Fibroblast of lung (primary cell): ENCODE results near the gene ALG5. TPM values are rescaled to one million over a fixed set of nuclear protein-coding genes. Genes with fewer than 3 reads are reported as not detected.

Experiments
- DNase-seq, 2 donors: peaks; one replicate each; pipeline versions ENCODE4 v3.0.0 to v3.0.0-alpha.2; 2010; ENCODE audit warnings: low read depth in 2 of 2
- H2AFZ ChIP-seq: 2 replicates; pipeline ENCODE4 v1.5.1; 2012; ENCODE audit warnings: low read length, control low read depth, inconsistent platforms
- H3K27ac ChIP-seq: 2 replicates; pipeline ENCODE4 v1.5.1; 2011; ENCODE audit warnings: low read length, control low read depth; ENCODE audit not compliant: insufficient read depth
- H3K27me3 ChIP-seq: 2 replicates; pipeline ENCODE4 v1.5.1; 2011; ENCODE audit warnings: mild to moderate bottlenecking, low read length; ENCODE audit not compliant: control insufficient read depth, insufficient read depth
- H3K36me3 ChIP-seq: 2 replicates; pipeline ENCODE4 v1.5.1; 2011; ENCODE audit warnings: low read length; ENCODE audit not compliant: control insufficient read depth, insufficient read depth
- H3K4me1 ChIP-seq: 2 replicates; pipeline ENCODE4 v1.5.1; 2011; ENCODE audit warnings: low read length; ENCODE audit not compliant: control insufficient read depth, insufficient read depth; ENCODE audit errors: extremely low read depth
- H3K4me2 ChIP-seq: 2 replicates; pipeline ENCODE4 v1.5.1; 2011; ENCODE audit warnings: low read length, control low read depth; ENCODE audit not compliant: insufficient read depth; ENCODE audit errors: extremely low read depth
- H3K4me3 ChIP-seq, 4 experiments: fragments of 200-600 bp in 1 of 4; sonication (generic) in 1 of 4; replicated peaks in 1 of 4; 2 replicates each; pipeline ENCODE4 v1.5.1; 2011 to 2016; ENCODE audit warnings: low read length in 4 of 4, low read depth in 3 of 4, mild to moderate bottlenecking in 3 of 4, control low read depth in 2 of 4, inconsistent platforms in 1 of 4, mixed read lengths in 1 of 4; ENCODE audit not compliant: insufficient read depth in 1 of 4; ENCODE audit errors: control extremely low read depth in 1 of 4
- H3K79me2 ChIP-seq: 2 replicates; pipeline ENCODE4 v1.5.1; 2012; ENCODE audit warnings: mild to moderate bottlenecking, low read length, inconsistent platforms; ENCODE audit not compliant: control insufficient read depth, insufficient read depth
- H3K9ac ChIP-seq: 2 replicates; pipeline ENCODE4 v1.5.1; 2011; ENCODE audit warnings: mild to moderate bottlenecking, low read length, control low read depth; ENCODE audit not compliant: insufficient read depth
- H3K9me3 ChIP-seq: 2 replicates; pipeline ENCODE4 v1.5.1; 2012; ENCODE audit warnings: low read depth, low read length; ENCODE audit not compliant: control insufficient read depth, insufficient read depth
- H4K20me1 ChIP-seq: 2 replicates; pipeline ENCODE4 v1.5.1; 2011; ENCODE audit warnings: low read length; ENCODE audit not compliant: control insufficient read depth, insufficient read depth; ENCODE audit errors: extremely low read depth
- CTCF ChIP-seq, 2 donors: IDR thresholded peaks in 1 of 2; conservative IDR thresholded peaks in 1 of 2; 1 replicate in 1 of 2; 2 replicates in 1 of 2; pipeline ENCODE4 v1.5.1; 2011 to 2012; ENCODE audit warnings: low read length in 2 of 2, control low read depth in 1 of 2, inconsistent platforms in 1 of 2, low read depth in 1 of 2, mild to moderate bottlenecking in 1 of 2
- EZH2 ChIP-seq: IDR thresholded peaks from 2 replicates; pipeline ENCODE4 v1.5.1; 2012; ENCODE audit warnings: low read length, control low read depth, mild to moderate bottlenecking; ENCODE audit errors: missing control alignments
- polyA plus RNA-seq, 2 donors: library from polyadenylated mRNA; depleted of rRNA in 1 of 2; stranded (reverse) in 1 of 2; unstranded in 1 of 2; fragments of >200 nt; gene quantifications; 2 replicates each; pipeline ENCODE4 v1.2.1, GENCODE V29; 2011 to 2012; ENCODE audit warnings: missing spikeins in 1 of 2
- total RNA-seq: library from RNA; depleted of rRNA; stranded (reverse); fragments of >200 nt; gene quantifications from 2 replicates; pipeline ENCODE4 v1.2.1, GENCODE V29; 2014

ALG5 gene
- total and polyA plus RNA-seq, 2 donors (not counting 1 experiment from before 2014, with no cell fraction given) = 34.8 to 49.6 TPM

- no peaks in the 10 kb centered on the region for H4K20me1 ChIP-seq
- H3K4me3 ChIP-seq = no peak overlapping the region
- no peak overlapping the region for H3K9ac ChIP-seq
- H3K27ac ChIP-seq = no peak overlapping the region
- no peaks in the 10 kb centered on the region for H3K27me3 ChIP-seq
- DNase-seq = no peak
- H3K79me2 ChIP-seq = no peaks in the 10 kb centered on the region
- no peak overlapping the region for H3K4me2 ChIP-seq
- no peak overlapping the region for H2AFZ ChIP-seq
- no peaks in the 10 kb centered on the region for H3K36me3 ChIP-seq
- H3K9me3 ChIP-seq = no peaks in the 10 kb centered on the region
- H3K4me1 ChIP-seq = no peaks in the 10 kb centered on the region
- TF ChIP-seq CTCF (conservative IDR thresholded peaks at IDR 0.05 in 1 of 2, IDR thresholded peaks at IDR 0.05 in 1 of 2; ENCODE audit: low read depth in 1 of 2, low read length in 2 of 2) (no peak), EZH2 (no peak)
Measured at GRCh38 chr13:36925603-36926002, 73.5 kb downstream of the ALG5 start.

- Histone ChIP-seq H3K27ac (no peak overlapping the region), H4K20me1 (no peaks in the 10 kb centered on the region), H3K36me3 (no peaks in the 10 kb centered on the region), H3K4me3 (no peak overlapping the region), H2AFZ (no peak overlapping the region), H3K4me2 (no peak overlapping the region), H3K9ac (no peak overlapping the region), H3K9me3 (no peaks in the 10 kb centered on the region), H3K4me1 (no peaks in the 10 kb centered on the region), H3K79me2 (no peaks in the 10 kb centered on the region), H3K27me3 (no peaks in the 10 kb centered on the region)
- no peak for DNase-seq
- TF ChIP-seq EZH2 = no peak
- TF ChIP-seq CTCF (conservative IDR thresholded peaks at IDR 0.05 in 1 of 2, IDR thresholded peaks at IDR 0.05 in 1 of 2; ENCODE audit: low read depth in 1 of 2, low read length in 2 of 2) = no peak
Measured at GRCh38 chr13:36924001-36924400, 75.1 kb downstream of the ALG5 start.

- Histone ChIP-seq H2AFZ (no peak overlapping the region), H3K27me3 (no peaks in the 10 kb centered on the region), H3K4me2 (no peak overlapping the region), H3K4me1 (no peaks in the 10 kb centered on the region), H3K27ac (no peak overlapping the region), H4K20me1 (no peaks in the 10 kb centered on the region), H3K9ac (no peak overlapping the region), H3K9me3 (no peaks in the 10 kb centered on the region), H3K4me3 (no peak overlapping the region), H3K36me3 (no peaks in the 10 kb centered on the region), H3K79me2 (no peaks in the 10 kb centered on the region)
- TF ChIP-seq EZH2 (no peak), CTCF (conservative IDR thresholded peaks at IDR 0.05 in 1 of 2, IDR thresholded peaks at IDR 0.05 in 1 of 2; ENCODE audit: low read depth in 1 of 2, low read length in 2 of 2) (no peak)
- DNase-seq = no peak
Measured at GRCh38 chr13:36921631-36922301, 77.4 kb downstream of the ALG5 start.
